ENCODE results near the gene MAGOHB. TPM values are rescaled to one million over a fixed set of nuclear protein-coding genes. Genes with fewer than 3 reads are reported as not detected.

Gene MAGOHB
- total RNA-seq, 4 donors from 2014 or later: 9.5 to 61.3 (median 16.9) TPM

GRCh38 chr12:10641735-10642500, 28.5 kb upstream of the MAGOHB start:
- DNase-seq (ENCODE audit: low spot score in 2 of 2): no peak
- 61 to 62% methylated on average over 6 of the region's 6 CpGs for WGBS, 2 donors
- no peak for TF ChIP-seq POLR2A (IDR thresholded peaks at IDR 0.05)
- no peak for TF ChIP-seq CTCF (IDR thresholded peaks at IDR 0.05)
- no peak overlapping the region for H3K4me3 ChIP-seq (ENCODE audit: low read depth, poor library complexity, severe bottlenecking)
- intact Hi-C loops (cut with DNase I; ENCODE audit: low total_unique reads): no loop called here

- no peak for TF ChIP-seq POLR2A (IDR thresholded peaks at IDR 0.05)
- TF ChIP-seq CTCF (IDR thresholded peaks at IDR 0.05): no peak
- WGBS, 2 donors: 76 to 87% methylated on average over 1 of the region's 1 CpG
- intact Hi-C loops (cut with DNase I; ENCODE audit: low total_unique reads): no loop called here
Observed at GRCh38 chr12:10638728-10639127, 25.3 kb upstream of the MAGOHB start.

GRCh38 chr12:10636611-10637010, 23.2 kb upstream of the MAGOHB start:
- H3K4me3 ChIP-seq (ENCODE audit: low read depth, poor library complexity, severe bottlenecking): no peak overlapping the region
- intact Hi-C loops (cut with DNase I; ENCODE audit: low total_unique reads): no loop called here
- no peak for DNase-seq (ENCODE audit: low spot score in 2 of 2)

More at GRCh38 chr12:10638728-10639127, 25.3 kb upstream of the MAGOHB start:
- no peak overlapping the region for H3K4me3 ChIP-seq (ENCODE audit: low read depth, poor library complexity, severe bottlenecking)
- DNase-seq (ENCODE audit: low spot score in 2 of 2): no peak

GRCh38 chr12:10636124-10636523, 22.7 kb upstream of the MAGOHB start:
- no peak overlapping the region for H3K4me3 ChIP-seq (ENCODE audit: low read depth, poor library complexity, severe bottlenecking)
- WGBS, 2 donors: 74 to 83% methylated on average over 3 of the region's 3 CpGs
- TF ChIP-seq POLR2A (IDR thresholded peaks at IDR 0.05) (no peak), CTCF (IDR thresholded peaks at IDR 0.05) (no peak)
- DNase-seq (ENCODE audit: low spot score in 2 of 2): no peak
- intact Hi-C loops (cut with DNase I; ENCODE audit: low total_unique reads): no loop called here

More at GRCh38 chr12:10636611-10637010, 23.2 kb upstream of the MAGOHB start:
- WGBS, 2 donors: 53 to 57% methylated on average over 6 of the region's 6 CpGs
- TF ChIP-seq CTCF (IDR thresholded peaks at IDR 0.05) (no peak), POLR2A (IDR thresholded peaks at IDR 0.05) (no peak)

GRCh38 chr12:10635306-10635705, 21.9 kb upstream of the MAGOHB start:
- intact Hi-C loops (cut with DNase I; ENCODE audit: low total_unique reads): no loop called here
- no peak overlapping the region for H3K4me3 ChIP-seq (ENCODE audit: low read depth, poor library complexity, severe bottlenecking)
- TF ChIP-seq POLR2A (IDR thresholded peaks at IDR 0.05) (no peak), CTCF (IDR thresholded peaks at IDR 0.05) (no peak)
- WGBS, 2 donors: 77 to 79% methylated on average over 2 of the region's 2 CpGs
- no peak for DNase-seq (ENCODE audit: low spot score in 2 of 2)

GRCh38 chr12:10634427-10634826, 21.0 kb upstream of the MAGOHB start:
- intact Hi-C loops (cut with DNase I; ENCODE audit: low total_unique reads): no loop called here
- H3K4me3 ChIP-seq (ENCODE audit: low read depth, poor library complexity, severe bottlenecking): no peak overlapping the region
- DNase-seq (ENCODE audit: low spot score in 2 of 2): no peak
- TF ChIP-seq POLR2A (IDR thresholded peaks at IDR 0.05) (no peak), CTCF (IDR thresholded peaks at IDR 0.05) (no peak)
- 68 to 75% methylated on average over 5 of the region's 5 CpGs for WGBS, 2 donors
